Stimulated activated CD4-positive, alpha-beta T cell treated with anti-CD3 and anti-CD28 coated beads, Interleukin-4, amount 100 ng/mL, for 4 hours (primary cell): ENCODE data around the gene NPR2.

Source experiments
- DNase-seq, 2 experiments: peaks; one replicate each; pipeline ENCODE4 v3.0.0-alpha.2; 2020

NPR2 gene

DNA sequence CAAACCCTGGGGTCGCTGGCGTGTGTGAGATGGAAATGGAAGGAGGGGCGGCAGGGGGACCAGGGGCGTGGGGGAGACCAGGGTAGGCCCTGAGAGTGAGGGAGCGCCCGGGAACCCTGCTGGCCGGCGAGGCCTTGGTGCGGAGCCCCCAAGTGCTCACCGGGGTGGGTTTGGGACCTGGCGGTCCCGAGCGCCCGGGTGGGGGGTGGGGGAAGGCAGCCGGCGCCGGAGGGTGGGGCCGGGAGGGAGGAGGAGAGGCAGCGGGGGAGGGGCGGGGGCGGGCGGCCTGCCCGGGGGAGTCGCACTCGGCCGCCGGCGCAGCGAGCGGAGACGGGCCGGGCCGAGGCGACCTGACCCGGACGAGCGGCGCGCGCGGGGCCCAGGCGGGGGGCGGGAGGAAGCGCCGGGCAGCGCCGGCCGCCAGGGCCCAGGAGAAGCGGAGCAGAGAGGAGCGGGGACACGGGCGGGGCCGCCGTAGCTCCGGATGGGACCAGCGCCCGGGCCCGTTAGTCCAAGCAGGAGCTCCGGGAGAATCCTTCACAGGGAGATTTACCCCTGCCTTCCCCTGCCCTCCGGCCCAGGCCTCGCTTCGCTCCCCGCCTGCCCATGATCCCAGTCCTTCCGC, at the start of gene NPR2:
NPR2 (plus strand) TSS at position 295 of the 625 bp plus-strand sequence. CDS start 818 bp downstream, outside the sequence.
- no peak for DNase-seq

DNA sequence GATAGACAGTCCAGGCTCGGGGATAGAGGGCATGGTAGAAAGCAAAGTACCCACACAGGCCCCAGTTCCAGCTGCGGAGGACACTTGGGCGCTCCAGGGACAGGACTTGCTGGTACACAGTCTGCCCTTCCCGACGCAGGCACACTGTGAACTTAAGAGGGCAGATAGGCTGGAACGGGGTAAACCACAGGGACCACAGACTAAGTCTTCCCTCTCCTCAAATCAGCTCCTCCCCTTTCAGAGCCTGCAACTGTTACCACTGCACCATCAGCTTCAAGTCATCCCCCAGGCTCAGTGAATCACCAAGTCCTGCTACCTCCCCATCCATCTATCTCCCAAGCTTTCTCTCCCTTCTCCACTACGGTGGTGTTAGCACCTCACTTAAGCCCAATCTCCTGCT, 49.7 kb upstream of the NPR2 start:
- DNase-seq = no peak

DNA sequence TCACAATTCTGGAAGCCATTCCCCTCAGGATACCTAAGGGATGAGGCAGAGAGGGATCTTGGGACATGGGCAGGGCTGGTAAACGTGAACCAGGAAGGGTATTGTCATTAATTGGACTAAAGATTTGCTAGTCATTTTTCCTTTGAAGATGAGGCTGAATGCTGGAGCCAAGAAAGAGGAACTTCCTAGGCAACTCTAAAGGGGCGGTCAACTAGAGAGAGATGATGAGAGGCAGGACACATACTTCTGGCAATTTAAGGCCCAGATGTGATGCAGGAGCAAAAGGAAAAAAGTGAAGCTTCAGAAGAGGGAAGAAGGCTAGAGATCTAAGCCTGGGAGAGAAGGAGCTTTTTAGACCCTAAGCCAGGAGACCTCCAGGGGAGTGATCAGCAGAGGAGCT, 47.9 kb upstream of the NPR2 start:
- no peak for DNase-seq

DNA sequence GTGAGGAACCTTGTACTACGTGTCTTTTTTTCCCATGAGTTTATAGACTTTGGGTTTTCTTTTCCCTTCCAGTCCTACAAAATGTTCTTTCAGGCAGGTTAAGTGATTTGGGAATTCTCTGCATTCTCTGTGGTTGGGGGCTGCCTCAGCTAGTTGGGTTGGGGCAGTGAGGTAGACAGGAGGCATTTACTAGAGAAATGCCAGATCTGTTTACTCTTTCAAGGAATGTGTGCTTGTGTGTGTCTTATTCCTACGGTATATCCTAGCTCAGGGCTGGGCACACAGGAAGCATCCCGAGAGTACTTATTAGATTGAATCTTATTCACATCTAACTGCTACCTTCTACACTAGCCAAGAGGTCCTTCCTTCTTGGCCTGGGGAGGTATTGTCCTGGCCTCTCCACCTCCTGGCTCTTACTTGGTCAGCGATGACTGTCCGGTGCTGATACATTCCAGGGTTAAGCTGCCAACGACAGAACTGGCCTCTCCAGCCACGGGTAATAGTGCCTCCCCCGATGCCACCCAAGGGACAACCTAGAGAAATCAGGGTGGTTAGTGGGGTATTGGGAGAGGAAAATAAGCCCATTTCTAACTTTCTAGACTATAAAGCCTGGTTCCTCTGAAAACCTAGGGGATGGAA, 47.4 kb upstream of the NPR2 start:
- DNase-seq = no peak

DNA sequence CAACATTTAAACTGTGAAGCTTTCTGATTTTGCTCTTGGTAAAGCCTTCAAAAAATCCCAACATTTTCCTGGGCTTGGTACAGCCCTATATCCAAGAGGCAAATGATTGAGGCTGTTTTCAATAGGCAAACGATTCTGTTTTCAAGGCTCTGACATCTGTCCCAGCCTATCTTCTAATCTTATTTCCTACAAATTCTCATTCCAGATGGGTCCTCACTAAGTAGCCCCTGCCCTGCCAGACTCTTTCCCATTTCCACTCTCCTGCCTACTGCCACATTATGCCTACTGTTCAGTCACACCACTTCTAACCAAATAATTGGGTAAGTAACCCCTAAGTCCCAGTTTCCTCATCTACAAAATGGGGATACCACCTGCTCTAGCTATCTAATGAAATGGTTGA, 45.8 kb upstream of the NPR2 start:
- no peak for DNase-seq

DNA sequence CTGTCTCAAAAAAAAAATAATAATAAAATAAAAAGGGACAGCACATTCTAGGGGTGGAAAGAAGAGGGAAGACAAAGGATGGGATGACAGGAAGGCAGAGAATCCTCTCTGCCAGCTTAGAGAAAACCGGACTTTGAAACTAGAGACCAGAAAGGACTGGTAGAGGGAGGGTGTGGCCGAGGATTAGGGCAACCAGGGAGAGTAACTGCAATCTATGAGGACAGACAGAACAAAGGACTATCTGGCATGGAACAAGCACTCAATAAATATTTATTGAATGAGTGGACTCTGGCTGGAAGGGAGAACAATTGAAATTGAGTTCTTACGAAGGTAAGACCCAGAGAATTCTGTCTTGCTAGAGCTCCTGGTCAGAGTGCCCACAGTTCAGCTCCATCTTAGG, 44.8 kb upstream of the NPR2 start:
- no peak for DNase-seq

DNA sequence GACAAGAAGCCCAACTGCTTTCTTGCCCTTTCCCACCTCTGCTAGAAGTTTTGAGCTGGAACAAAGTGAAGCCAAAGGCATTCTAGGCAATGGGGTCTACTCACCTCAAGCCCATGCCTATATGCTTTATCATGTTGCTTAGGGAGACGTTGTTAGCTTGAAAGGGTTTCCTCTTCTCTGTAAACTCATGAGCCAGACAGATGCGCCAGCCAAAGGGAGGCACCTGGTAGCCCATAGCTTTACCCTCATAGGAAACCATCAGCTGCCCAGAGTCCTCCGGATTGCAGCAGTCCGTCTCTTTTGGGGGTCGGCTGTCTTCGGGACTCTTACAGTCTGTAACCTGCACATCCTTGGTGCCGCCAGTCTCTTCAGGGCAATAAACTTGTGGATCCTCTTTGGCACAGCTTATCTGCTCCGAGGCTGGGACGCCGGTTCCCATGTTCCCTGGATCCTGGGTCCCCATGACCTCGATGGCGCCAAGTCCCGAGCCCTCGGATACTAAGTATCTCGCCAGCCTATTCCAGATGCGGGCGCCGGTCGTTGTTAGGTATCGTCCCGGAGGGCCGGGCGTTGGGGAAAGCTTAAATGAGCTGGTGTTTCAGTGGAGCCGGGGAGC, 43.0 kb upstream of the NPR2 start:
- no peak for DNase-seq

DNA sequence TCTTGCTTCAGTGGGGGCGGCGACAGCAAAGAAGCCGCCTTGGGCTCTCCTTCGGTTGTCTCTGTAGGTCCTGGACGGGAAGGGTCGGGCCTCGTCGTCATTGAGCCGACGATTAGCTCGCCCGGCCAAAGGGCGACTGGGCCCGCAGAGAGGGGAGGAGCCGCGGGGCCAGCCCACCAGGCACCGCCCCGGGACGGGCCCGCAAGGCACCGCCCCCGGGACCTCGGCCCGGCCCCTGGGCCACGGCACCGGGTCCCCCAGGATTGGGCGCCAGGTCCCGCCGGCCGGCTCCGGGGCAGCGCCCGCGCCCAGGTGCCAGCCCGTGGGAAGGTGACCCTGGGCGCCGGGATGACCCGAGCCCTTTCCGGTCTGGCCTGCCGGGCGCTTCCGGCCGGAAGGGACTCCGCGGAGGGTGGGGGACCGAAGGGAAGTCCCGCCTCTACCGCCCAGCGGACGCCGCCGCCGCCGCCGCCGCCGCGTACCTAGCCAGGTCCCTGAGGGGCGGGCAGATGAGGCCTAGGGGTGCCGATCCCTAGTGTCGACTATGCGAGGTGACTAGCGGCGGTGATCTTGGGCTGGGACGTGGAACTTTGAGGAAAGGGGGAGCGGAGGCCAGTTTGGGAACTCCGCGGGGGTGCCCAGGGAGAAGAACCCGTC, 42.4 kb upstream of the NPR2 start, which contains the start of the genes GBA2 and RGP1:
GBA2 (minus strand) TSS at position 371 of the 657 bp plus-strand sequence. CDS start 524 bp downstream, outside the sequence.
RGP1 (plus strand) TSS at position 430 of the 657 bp plus-strand sequence. CDS start 469 bp downstream, outside the sequence.
- DNase-seq = peak; percentile 50 to 68

DNA sequence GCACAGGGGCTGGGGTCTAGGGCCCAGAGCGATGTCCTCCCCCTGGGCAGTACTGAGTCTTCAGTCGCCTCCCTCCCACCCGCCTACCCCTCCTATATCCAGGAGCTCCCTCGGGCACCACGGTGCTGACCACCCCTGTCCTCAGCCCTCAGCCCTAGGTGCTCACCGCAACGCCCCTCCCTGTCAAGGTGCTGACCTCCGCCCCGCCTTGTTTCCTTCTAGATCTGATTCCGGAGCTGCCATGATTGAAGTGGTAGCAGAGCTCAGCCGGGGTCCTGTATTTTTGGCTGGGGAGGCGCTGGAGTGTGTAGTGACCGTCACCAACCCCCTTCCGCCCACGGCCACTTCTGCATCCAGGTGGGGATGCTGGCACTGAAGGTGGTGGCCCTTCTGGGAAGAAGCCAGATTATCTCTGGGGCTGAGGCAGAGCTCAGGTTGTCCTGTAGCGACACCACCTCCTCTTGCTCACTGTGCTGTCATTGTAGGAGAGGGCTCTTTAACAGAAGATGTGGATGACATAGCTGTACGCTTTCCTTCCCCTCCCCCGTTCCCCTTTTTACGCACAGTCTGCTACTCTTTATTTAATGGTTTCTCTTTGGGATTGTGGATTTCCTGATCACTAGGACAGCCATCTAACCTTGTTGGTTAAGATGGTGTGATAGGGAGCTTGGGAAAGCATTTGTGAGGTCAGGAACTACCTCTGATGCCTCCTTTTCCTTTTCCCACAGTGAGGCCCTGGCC, 41.7 kb upstream of the NPR2 start:
- DNase-seq = peak; percentile 25 to 32

DNA sequence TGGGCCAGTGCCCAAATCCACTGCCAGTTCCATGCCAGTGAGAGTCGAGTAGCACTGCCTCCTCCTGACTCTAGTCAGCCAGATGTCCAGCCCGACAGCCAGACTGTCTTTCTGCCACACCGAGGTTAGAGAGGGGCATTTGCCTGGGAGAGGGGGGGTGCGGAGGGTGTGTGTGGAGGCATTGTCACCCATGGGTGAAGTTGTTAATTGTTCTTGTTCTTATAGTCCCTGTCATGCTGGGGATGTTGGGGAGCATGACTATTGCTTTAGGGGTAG, 41.2 kb upstream of the NPR2 start:
- no peak for DNase-seq

DNA sequence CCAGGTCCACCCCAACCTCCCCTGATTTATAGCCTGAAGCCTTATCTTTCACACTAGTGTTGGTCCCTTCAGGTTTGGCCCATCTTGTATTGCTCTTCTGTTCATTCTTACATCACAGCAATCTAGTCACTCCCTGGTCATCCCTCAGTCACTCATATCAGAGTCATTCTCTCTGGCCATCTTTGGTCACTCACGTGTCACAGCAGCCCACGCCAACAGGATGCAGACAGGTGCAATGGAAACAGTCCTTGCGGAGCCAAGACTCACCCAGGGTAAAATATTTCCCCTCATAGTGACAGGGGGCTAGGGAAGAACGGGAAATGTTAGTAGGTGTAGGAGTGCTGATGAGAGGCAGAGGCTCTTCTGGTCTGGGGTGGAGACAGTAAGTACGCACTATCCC, 37.9 kb upstream of the NPR2 start:
- no peak for DNase-seq

DNA sequence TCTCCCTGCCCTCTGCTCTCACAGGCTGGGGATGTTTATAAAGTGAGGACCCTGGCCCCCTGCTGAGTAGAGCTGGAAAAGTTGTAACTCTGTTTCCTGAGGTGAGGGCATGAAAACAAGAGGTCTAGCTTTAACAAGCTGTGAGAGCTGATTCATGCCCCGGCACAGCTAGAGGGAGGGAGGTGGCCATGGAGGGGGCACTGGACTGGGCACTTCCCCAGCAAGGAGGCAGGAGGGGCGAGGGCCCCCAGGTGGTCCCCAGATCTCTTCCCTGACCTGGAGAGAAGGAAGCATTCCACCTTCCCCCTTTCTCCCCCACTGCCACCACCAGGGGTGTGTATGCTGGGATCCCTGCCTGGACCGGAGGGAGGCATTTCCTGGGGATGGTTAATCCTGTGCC, 37.1 kb upstream of the NPR2 start, which contains the start of gene MSMP:
MSMP (minus strand) TSS at position 13 of the 400 bp plus-strand sequence. CDS start 147 bp downstream, outside the sequence.
- DNase-seq = no peak

DNA sequence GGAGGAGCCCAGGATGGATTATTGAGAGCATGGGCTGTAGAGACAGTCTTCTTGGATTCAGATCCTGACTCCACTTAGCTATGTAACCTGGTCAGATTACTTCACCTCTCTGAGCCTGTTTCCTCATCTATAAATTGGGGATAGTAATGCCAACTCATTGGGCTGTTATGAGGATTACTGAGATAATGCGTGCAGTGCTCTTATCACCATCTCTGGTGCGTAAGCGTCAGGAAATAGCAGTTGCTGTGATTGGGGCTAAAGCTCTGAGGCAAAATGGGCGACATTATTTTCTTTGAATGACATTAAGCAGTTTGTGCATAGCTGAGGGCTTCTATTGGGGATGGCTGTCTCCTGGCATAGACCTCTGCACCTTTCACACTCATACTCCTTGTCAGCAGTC, 36.3 kb upstream of the NPR2 start:
- DNase-seq = no peak

DNA sequence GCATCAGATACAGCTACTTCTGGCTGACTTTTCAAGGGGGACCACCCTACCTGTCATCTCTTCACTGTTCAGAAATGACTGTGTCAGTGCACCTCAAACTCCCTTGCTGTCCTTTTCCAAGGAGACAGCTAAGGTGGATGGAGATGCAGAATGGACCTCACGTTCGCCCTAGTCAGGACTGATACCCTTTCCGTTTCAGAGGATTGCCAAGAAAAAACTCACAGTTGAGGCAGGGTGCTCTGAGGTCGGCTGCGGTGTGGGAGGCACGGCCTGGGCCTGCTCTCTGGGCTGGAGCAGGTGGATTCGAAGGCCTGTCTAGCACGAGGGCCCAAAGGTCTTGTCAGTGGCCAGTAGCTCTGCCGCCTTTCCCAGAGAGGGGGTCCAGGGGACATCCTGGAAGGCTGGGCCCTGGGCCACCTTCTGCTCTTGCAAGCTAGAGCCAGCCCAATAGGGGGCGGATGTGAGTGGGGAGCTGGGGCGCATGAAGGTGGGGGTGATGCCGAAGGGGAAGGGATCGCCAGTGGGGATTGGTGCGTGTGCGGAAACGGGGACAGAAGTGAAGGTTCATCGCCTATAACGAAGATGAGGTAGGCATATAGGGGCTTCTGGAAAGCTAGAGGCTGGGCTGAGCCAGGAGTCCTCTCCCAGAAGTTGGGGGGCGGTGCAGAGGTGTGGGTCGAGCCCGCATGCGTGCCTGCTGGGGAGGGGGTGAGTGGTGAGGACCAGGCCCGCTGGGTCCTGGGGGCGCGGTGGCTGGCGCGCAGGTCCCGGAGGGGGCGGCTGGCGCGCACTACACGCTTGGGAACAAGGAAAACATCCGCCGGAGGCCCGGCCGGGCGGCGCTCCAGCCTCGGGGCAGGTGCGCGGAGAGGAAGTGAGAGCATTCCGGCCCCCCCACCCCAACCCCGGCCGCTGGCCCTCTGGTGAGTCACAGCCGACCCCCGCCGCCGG, 34.8 kb upstream of the NPR2 start:
- peak; percentile 74 to 78 for DNase-seq

DNA sequence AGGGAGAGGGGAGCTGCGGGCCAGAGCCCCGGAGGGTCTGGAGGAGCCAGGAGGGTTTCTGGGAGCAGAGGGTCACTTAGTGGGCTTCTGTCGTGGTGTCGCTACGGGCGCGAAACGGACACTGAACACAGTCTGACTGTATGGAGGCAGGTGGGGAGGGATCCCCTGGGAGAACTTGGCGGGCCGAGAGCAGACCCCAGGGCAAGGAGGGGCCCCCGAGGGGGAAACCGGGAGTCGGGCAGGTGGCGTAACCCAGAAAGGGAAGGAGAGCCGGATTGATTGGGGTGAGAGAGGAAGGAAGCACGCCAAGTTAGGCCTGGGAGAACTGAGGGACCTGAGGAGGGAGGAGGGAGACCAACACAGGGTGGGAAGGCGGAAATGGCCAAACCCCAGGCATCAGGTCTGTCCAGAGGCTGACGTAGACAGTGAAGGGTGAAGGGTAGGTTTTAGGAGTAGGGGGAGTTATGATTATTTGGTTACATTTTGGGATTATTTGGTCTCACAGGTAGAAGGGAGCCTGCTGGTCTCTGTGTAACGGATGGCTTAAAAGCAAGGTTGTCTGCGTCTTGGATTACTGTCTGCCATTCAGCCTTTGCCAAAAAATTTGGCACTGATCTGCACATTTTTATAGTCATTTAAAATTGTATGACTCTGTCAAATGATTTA, 34.0 kb upstream of the NPR2 start:
- no peak for DNase-seq

DNA sequence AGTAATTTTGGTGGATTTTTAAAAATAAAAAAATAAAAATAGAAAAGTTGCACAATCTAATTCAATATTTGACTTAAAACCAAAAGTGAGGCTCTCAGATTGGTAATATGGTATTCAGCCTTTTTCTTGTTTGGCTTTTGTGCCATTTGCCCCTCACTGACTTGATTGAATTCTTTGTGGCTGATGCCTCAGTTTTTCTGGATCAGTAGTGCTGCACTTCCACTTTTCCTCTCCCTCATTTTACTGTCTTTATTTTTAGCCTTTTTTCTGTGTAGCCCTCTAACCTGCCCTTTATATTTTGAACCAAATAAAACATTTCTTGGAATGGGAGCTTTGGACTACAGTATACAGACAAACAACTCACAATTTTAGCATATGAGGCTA, 33.5 kb upstream of the NPR2 start:
- DNase-seq = no peak

DNA sequence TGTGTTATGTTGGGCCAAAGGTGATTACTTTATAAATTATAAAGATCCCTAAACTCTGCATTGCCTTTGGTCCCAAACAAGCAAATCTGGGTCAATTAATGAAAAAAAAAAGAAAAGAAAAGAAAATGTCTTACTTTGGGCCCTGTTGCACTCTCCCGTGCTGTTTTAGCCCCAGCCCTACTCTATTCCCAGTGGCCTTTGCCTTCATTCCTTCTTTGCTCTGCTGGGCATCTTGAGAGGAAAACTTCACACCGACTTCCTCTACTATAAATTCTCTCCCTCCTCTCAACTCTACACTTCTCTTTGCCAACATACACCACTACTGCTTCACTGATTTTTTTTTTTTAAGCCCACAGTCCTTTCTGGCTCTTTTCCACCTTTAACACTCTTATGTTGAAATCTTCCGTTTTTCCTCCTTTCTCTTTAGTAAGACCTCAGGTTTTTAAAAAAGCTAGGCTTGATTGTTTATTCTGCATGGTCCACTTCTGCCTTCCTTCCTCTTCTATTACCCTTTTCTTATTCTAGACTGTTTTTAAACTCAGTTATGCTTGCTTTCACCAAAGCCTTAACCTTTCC, 32.8 kb upstream of the NPR2 start:
- DNase-seq = no peak

DNA sequence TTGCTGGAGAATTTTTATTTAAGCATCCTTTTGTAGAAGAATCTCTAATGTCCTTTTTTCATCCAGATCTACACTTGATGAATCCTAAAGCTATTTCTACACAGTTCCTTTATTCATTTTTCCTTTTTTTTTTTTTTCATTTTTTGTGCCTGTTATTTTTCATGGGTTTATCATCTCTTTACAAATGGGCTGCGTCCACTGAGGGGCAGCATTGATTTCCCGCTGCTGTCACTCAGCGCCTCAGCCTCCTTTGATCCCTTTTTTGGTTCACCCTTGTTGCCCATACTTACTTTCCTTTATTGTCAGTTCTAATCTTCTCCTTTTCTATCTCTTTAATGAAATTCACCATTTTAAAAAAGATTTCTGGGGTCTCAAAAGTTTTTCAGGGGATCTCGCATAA, 31.6 kb upstream of the NPR2 start:
- DNase-seq = no peak

DNA sequence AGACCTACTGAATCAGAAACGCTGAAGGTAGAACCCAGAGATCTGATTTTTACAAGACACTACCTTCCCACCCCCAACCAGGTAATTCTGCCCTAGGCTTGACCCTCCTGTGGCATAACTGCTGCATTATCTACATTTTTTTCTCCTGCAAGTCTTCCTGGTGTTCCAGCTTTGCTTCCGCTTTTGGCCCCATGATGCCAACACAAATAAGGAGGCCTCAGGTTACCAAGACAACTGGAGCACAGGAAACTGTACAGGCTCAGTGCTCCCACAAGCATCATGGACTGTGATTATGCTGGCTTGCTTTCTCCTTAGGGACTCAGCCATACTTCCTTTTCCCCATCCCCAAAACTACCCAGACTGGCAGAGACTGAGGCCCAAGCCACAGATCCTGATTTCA, 30.7 kb upstream of the NPR2 start:
- DNase-seq = no peak

DNA sequence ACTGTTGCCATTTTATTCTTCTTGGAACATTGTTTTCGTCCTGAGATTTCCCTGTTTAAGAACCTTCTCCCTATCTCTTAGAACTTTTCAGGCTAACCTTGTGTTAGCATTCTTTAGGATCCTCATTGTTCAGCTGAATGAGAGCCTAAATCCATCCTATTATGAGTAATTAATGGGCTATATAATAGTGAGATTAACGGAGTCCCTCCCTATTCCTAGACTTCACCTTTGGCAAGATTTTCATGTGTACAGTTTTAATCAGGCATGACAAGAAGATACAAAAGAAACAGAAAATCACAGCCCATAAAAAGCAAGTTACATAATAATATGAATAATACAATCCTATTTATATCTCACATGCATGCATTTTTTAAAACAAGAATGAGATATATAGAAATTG, 28.2 kb upstream of the NPR2 start:
- DNase-seq = no peak

DNA sequence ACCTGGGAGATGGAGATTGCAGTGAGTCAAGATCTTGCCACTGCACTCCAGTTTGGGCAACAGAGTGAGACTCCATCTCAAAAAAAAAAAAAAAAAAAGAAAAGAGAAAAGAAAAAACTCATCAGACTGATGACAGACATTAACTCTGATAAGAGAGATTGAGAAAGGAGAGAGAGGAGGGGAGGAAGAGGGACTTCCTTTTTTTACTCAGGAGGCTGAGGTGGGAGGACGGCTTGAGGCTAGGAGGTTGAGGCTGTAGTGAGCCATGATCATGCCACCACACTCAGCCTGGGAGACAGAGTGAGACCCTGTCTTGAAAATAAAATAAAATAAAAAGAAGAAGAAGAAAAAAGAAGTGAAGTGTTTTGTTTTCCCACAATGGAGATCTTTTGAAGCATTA, 27.6 kb upstream of the NPR2 start:
- no peak for DNase-seq
